Tibial nerve (tissue), 4 donors: ENCODE results near the gene ZC3H12A. TPM values are rescaled to one million over a fixed set of nuclear protein-coding genes. Genes with fewer than 3 reads are reported as not detected.
"Not testable (repeated sequence)": the region's sequence is repeated elsewhere in the genome, so short reads cannot be mapped to it uniquely, and the experiment has no call there.

Experiments used
- DNase-seq, 2 donors: peaks; one replicate each; pipeline ENCODE4 v3.0.0-alpha.2; 2019; ENCODE audit warnings: low spot score in 2 of 2
- H3K27ac ChIP-seq, 4 donors: fragments of 200-600 bp; sonication (generic) in 3 of 4; one replicate each; pipeline ENCODE4 v1.5.1; 2017 to 2019; ENCODE audit warnings: mild to moderate bottlenecking in 1 of 4
- H3K27me3 ChIP-seq, 2 donors: fragments of 200-600 bp; sonication (generic) in 1 of 2; one replicate each; pipeline versions ENCODE4 v1.5.1 to v1.6.0; 2017 to 2019
- H3K36me3 ChIP-seq, 3 donors: fragments of 200-600 bp; sonication (generic); one replicate each; pipeline ENCODE4 v1.5.1; 2018 to 2019
- H3K4me1 ChIP-seq, 4 donors: fragments of 200-600 bp; sonication (generic) in 3 of 4; one replicate each; pipeline ENCODE4 v1.5.1; 2017 to 2019
- H3K4me3 ChIP-seq, 4 donors: fragments of 200-600 bp; sonication (generic) in 3 of 4; one replicate each; pipeline ENCODE4 v1.5.1; 2017 to 2019; ENCODE audit warnings: mild to moderate bottlenecking in 1 of 4, moderate library complexity in 1 of 4
- H3K9me3 ChIP-seq, 4 donors: fragments of 200-600 bp; sonication (generic) in 3 of 4; one replicate each; pipeline ENCODE4 v1.5.1; 2017 to 2019
- CTCF ChIP-seq, 5 experiments: fragments of 200-600 bp in 3 of 5; fragments of 450-650 bp in 2 of 5; sonication (generic) in 3 of 5; IDR thresholded peaks; one replicate each; pipeline ENCODE4 v1.5.1; 2016 to 2019; ENCODE audit warnings: antibody characterized with exemption in 5 of 5, mild to moderate bottlenecking in 3 of 5, moderate library complexity in 2 of 5
- EP300 ChIP-seq, 2 donors: sonication (generic); formaldehyde crosslinking; IDR thresholded peaks; one replicate each; pipeline ENCODE4 v1.6.1; 2017; ENCODE audit warnings: antibody characterized with exemption in 2 of 2, mild to moderate bottlenecking in 1 of 2
- POLR2A ChIP-seq, 2 donors: fragments of 450-650 bp; IDR thresholded peaks; one replicate each; pipeline ENCODE4 v1.6.1; 2017; ENCODE audit warnings: antibody characterized with exemption in 2 of 2, mild to moderate bottlenecking in 2 of 2, moderate library complexity in 2 of 2
- WGBS, 2 donors: methylation state at CpG; one replicate each; pipeline ENCODE4 v1.1.5; 2018; 5-methylcytosine and 5-hydroxymethylcytosine counted together
- small RNA-seq: library from RNA; depleted of rRNA; stranded (forward); fragments of <200 nt; gene quantifications from one replicate; pipeline ENCODE3, GENCODE V24; 2016
- total RNA-seq, 4 donors: library from RNA; depleted of rRNA; stranded (reverse); fragments of >200 nt; gene quantifications; one replicate each; pipeline ENCODE4 v1.1.0, GENCODE V29; 2016

ZC3H12A gene
- total RNA-seq, 4 donors from 2014 or later = 7.9 to 15.7 (median 10.9) TPM

GRCh38 chr1:37519613-37520012, 45.2 kb downstream of the ZC3H12A start:
- no peak overlapping the region for H3K27ac ChIP-seq
- H3K4me1 ChIP-seq = peaks cover 0 to 6% (median 2%) of the 10 kb centered on the region in 4 donors
- no peaks in the 10 kb centered on the region for H3K36me3 ChIP-seq
- H3K9me3 ChIP-seq = no peaks in the 10 kb centered on the region
- DNase-seq = no peak
- H3K27me3 ChIP-seq = no peaks in the 10 kb centered on the region
- no peak overlapping the region for H3K4me3 ChIP-seq
- TF ChIP-seq POLR2A (IDR thresholded peaks at IDR 0.05) = no peak
- no peak for TF ChIP-seq EP300 (IDR thresholded peaks at IDR 0.05)

GRCh38 chr1:37529888-37530287, 55.5 kb downstream of the ZC3H12A start:
- 88 to 100% methylated on average over 1 of the region's 1 CpG for WGBS, 2 donors
- H3K9me3 ChIP-seq, H3K36me3 ChIP-seq, H3K27me3 ChIP-seq, H3K27ac ChIP-seq, DNase-seq, H3K4me3 ChIP-seq: not testable (repeated sequence)
- H3K4me1 ChIP-seq = peaks cover 0 to 12% (median 0%) of the 10 kb centered on the region in 4 donors

- not testable (repeated sequence) for H3K27me3 ChIP-seq, H3K9me3 ChIP-seq, DNase-seq, H3K27ac ChIP-seq, H3K4me3 ChIP-seq
- Histone ChIP-seq H3K4me1 (peaks cover 0 to 12% (median 0%) of the 10 kb centered on the region in 4 donors), H3K36me3 (peaks cover 0 to 25% (median 9%) of the 10 kb centered on the region in 3 donors)
- WGBS, 2 donors = 90 to 92% methylated on average over 4 of the region's 4 CpGs
These were observed 58.2 kb downstream of the ZC3H12A start for GRCh38 chr1:37532418-37533156.

- Histone ChIP-seq H3K4me3 (no peak overlapping the region), H3K27ac (peak overlapping the region in 3 of 4 donors; percentile 23 to 72 (median 68)), H3K9me3 (no peaks in the 10 kb centered on the region), H3K27me3 (no peaks in the 10 kb centered on the region), H3K36me3 (peaks cover 0 to 34% (median 9%) of the 10 kb centered on the region in 3 donors), H3K4me1 (peaks cover 0 to 12% (median 0%) of the 10 kb centered on the region in 4 donors)
- DNase-seq = no peak
- WGBS, 2 donors = 94 to 96% methylated on average over 4 of the region's 4 CpGs
- TF ChIP-seq EP300 (IDR thresholded peaks at IDR 0.05) (no peak), CTCF (IDR thresholded peaks at IDR 0.05) (no peak), POLR2A (IDR thresholded peaks at IDR 0.05) (no peak)
These were observed 59.1 kb downstream of the ZC3H12A start for GRCh38 chr1:37533317-37534093.

Small RNAs within 50 kb of the gene (small RNA-seq; reads per million reads assigned to genes)
- not detected for gene MIR5581

Other genes with a start within 250 kb of the ZC3H12A start
- gene MEAF6, start 40.2 kb downstream of the ZC3H12A start, total RNA-seq = 10 to 100 TPM; 33.3 to 59.4 (median 40.3) TPM
- 10 to 100 TPM in 3 of 4 donors, 1 to 10 TPM in 1; 9.0 to 46.9 (median 37.7) TPM for gene SNIP1, start 79.7 kb downstream of the ZC3H12A start, total RNA-seq
- gene DNALI1, start 82.4 kb downstream of the ZC3H12A start, total RNA-seq = 10 to 100 TPM in 1 of 4 donors, 1 to 10 TPM in 3; 6.3 to 10.3 (median 9.5) TPM
- 10 to 100 TPM; 27.8 to 67.5 (median 44.2) TPM for gene GNL2, start 121.4 kb downstream of the ZC3H12A start, total RNA-seq
- under 1 TPM in 2 of 4 donors, not detected in 2; 0.20 to 0.21 TPM for gene RSPO1, start 160.3 kb downstream of the ZC3H12A start, total RNA-seq
- under 1 TPM in 3 of 4 donors, not detected in 1; 0.66 to 0.98 (median 0.90) TPM for gene CDCA8, start 217.9 kb downstream of the ZC3H12A start, total RNA-seq